HEK293 (cell line): ENCODE measurements around the gene WDR35.

Experiments used
- CTCF ChIA-PET: fragments of 350-600 bp; formaldehyde crosslinking; extraction: SDS; loops from one replicate; lab custom pipeline; 2021; ENCODE audit warnings: antibody characterized with exemption; lab: Yijun Ruan, JAX
- POLR2A ChIA-PET: fragments of 300-600 bp; formaldehyde crosslinking; extraction: SDS; loops from one replicate; lab custom pipeline; 2020; ENCODE audit warnings: antibody characterized with exemption, inconsistent platforms; lab: Yijun Ruan, JAX
- H3K27ac ChIP-seq: fragments of 200-500 bp; sonication (Bioruptor generic); 2 replicates; pipeline ENCODE4 v1.5.1; 2014; ENCODE audit warnings: low read depth, low read length, control low read depth, inconsistent platforms; ENCODE audit errors: extremely low read depth
- H3K36me3 ChIP-seq, 2 experiments: fragments of 200-500 bp in 1 of 2; sonication (Bioruptor generic) in 1 of 2; 1 replicate in 1 of 2; 2 replicates in 1 of 2; pipeline ENCODE4 v1.5.1; 2014 to 2017; ENCODE audit warnings: inconsistent platforms in 2 of 2, low read length in 2 of 2; ENCODE audit not compliant: control insufficient read depth in 2 of 2, insufficient read depth in 1 of 2
- H3K4me1 ChIP-seq: fragments of 200-500 bp; sonication (Bioruptor generic); 2 replicates; pipeline ENCODE4 v1.5.1; 2014; ENCODE audit warnings: mild to moderate bottlenecking, low read length, inconsistent platforms; ENCODE audit not compliant: control insufficient read depth, insufficient read depth
- H3K4me3 ChIP-seq: 2 replicates; pipeline ENCODE4 v1.5.1; 2011; ENCODE audit warnings: low read depth, mild to moderate bottlenecking, control low read depth, low read length, moderate library complexity
- H3K9me3 ChIP-seq: fragments of 200-500 bp; sonication (Bioruptor generic); 2 replicates; pipeline ENCODE4 v1.5.1; 2014; ENCODE audit warnings: low read depth, low read length, inconsistent platforms; ENCODE audit not compliant: control insufficient read depth, insufficient read depth
- BCL11A ChIP-seq: fragments of 450-650 bp; formaldehyde crosslinking; IDR thresholded peaks from 2 replicates; pipeline ENCODE4 v1.5.1; 2016; ENCODE audit warnings: low read depth, missing biosample characterization, missing genetic modification characterization
- BCL11B ChIP-seq: fragments of 450-650 bp; formaldehyde crosslinking; IDR thresholded peaks from 2 replicates; pipeline ENCODE4 v1.5.1; 2016; ENCODE audit warnings: low read depth, missing biosample characterization, missing genetic modification characterization
- CTCF ChIP-seq: fragments of 450-650 bp; formaldehyde crosslinking; IDR thresholded peaks from 2 replicates; pipeline ENCODE4 v1.5.1; 2016; ENCODE audit warnings: missing biosample characterization, missing genetic modification characterization
- RBAK ChIP-seq: fragments of 450-650 bp; formaldehyde crosslinking; IDR thresholded peaks from 2 replicates; pipeline ENCODE4 v1.5.1; 2016; ENCODE audit warnings: missing biosample characterization, missing genetic modification characterization
- ZBTB17 ChIP-seq: fragments of 450-650 bp; formaldehyde crosslinking; IDR thresholded peaks from 2 replicates; pipeline ENCODE4 v1.5.1; 2016; ENCODE audit warnings: missing biosample characterization, missing genetic modification characterization
- ZBTB21 ChIP-seq: fragments of 450-650 bp; formaldehyde crosslinking; IDR thresholded peaks from 2 replicates; pipeline ENCODE4 v1.5.1; 2017; ENCODE audit warnings: missing biosample characterization, missing genetic modification characterization
- ZFP37 ChIP-seq: fragments of 450-650 bp; formaldehyde crosslinking; IDR thresholded peaks from 2 replicates; pipeline ENCODE4 v1.5.1; 2016; ENCODE audit warnings: missing biosample characterization, missing genetic modification characterization
- ZNF184 ChIP-seq: fragments of 450-650 bp; IDR thresholded peaks from 2 replicates; pipeline ENCODE4 v1.5.1; 2018; ENCODE audit warnings: missing biosample characterization, mild to moderate bottlenecking, missing genetic modification characterization
- ZNF280D ChIP-seq: fragments of 450-650 bp; formaldehyde crosslinking; IDR thresholded peaks from 2 replicates; pipeline ENCODE4 v1.5.1; 2016; ENCODE audit warnings: missing biosample characterization, missing genetic modification characterization
- ZNF324 ChIP-seq: fragments of 450-650 bp; formaldehyde crosslinking; IDR thresholded peaks from 2 replicates; pipeline ENCODE4 v1.5.1; 2016; ENCODE audit warnings: missing biosample characterization, missing genetic modification characterization
- ZNF362 ChIP-seq: fragments of 450-650 bp; formaldehyde crosslinking; IDR thresholded peaks from 2 replicates; pipeline ENCODE4 v1.5.1; 2016; ENCODE audit warnings: missing biosample characterization, missing genetic modification characterization
- ZNF416 ChIP-seq: fragments of 450-650 bp; formaldehyde crosslinking; IDR thresholded peaks from 2 replicates; pipeline ENCODE4 v1.5.1; 2016; ENCODE audit warnings: missing biosample characterization, missing genetic modification characterization
- ZNF561 ChIP-seq: fragments of 450-650 bp; IDR thresholded peaks from 2 replicates; pipeline ENCODE4 v1.5.1; 2018; ENCODE audit warnings: missing biosample characterization, missing genetic modification characterization, borderline replicate concordance
- ZNF629 ChIP-seq: fragments of 450-650 bp; formaldehyde crosslinking; IDR thresholded peaks from 2 replicates; pipeline ENCODE4 v1.5.1; 2017; ENCODE audit warnings: missing biosample characterization, missing genetic modification characterization
- ZNF645 ChIP-seq: fragments of 450-650 bp; formaldehyde crosslinking; IDR thresholded peaks from 2 replicates; pipeline ENCODE4; 2016; ENCODE audit warnings: missing biosample characterization, missing genetic modification characterization
- ZNF654 ChIP-seq: fragments of 450-650 bp; formaldehyde crosslinking; IDR thresholded peaks from 2 replicates; pipeline ENCODE4 v1.5.1; 2016; ENCODE audit warnings: low read depth, missing biosample characterization, missing genetic modification characterization
- ZNF660 ChIP-seq: fragments of 450-650 bp; IDR thresholded peaks from 2 replicates; pipeline ENCODE4 v1.5.1; 2018; ENCODE audit warnings: missing biosample characterization, mild to moderate bottlenecking, missing genetic modification characterization
- ZNF677 ChIP-seq: fragments of 450-650 bp; IDR thresholded peaks from 2 replicates; pipeline ENCODE4 v1.5.0; 2018; ENCODE audit warnings: missing biosample characterization, mild to moderate bottlenecking, missing genetic modification characterization, moderate library complexity
- ZNF747 ChIP-seq: fragments of 450-650 bp; formaldehyde crosslinking; IDR thresholded peaks from 2 replicates; pipeline ENCODE4 v1.5.1; 2016; ENCODE audit warnings: missing biosample characterization, missing genetic modification characterization

The WDR35 gene

GRCh38 chr2:19971691-19972090 lies 18.2 kb downstream of the WDR35 start:
- H3K27ac ChIP-seq, result no peak overlapping the region
- ChIA-PET POLR2A (no interaction called here), CTCF (no interaction called here)
- no peak overlapping the region for H3K4me3 ChIP-seq
- peaks cover 8 to 38% of the 10 kb centered on the region in 2 experiments for H3K36me3 ChIP-seq
- no peak for TF ChIP-seq ZNF677
- no peaks in the 10 kb centered on the region for H3K4me1 ChIP-seq
- H3K9me3 ChIP-seq, result no peaks in the 10 kb centered on the region

GRCh38 chr2:19963386-19963785 lies 26.5 kb downstream of the WDR35 start:
- Histone ChIP-seq H3K4me1 (no peaks in the 10 kb centered on the region), H3K4me3 (no peak overlapping the region), H3K27ac (no peak overlapping the region), H3K9me3 (no peaks in the 10 kb centered on the region)
- no peak for TF ChIP-seq ZNF660 (tag by site-specific recombination)
- TF ChIP-seq BCL11B (tag by site-specific recombination), result no peak
- TF ChIP-seq RBAK, result no peak
- TF ChIP-seq ZNF324, result no peak
- TF ChIP-seq ZNF184, result no peak
- TF ChIP-seq ZNF416, result no peak
- TF ChIP-seq ZNF629 (tag by site-specific recombination), result no peak
- TF ChIP-seq ZFP37 (tag by site-specific recombination), result no peak
- TF ChIP-seq ZNF747 (tag by site-specific recombination), result no peak
- TF ChIP-seq ZNF645 (tag by site-specific recombination), result no peak
- no peak for TF ChIP-seq ZNF561 (tag by site-specific recombination)
- no peak for TF ChIP-seq BCL11A (tag by site-specific recombination)
- no peak for TF ChIP-seq ZNF280D (tag by site-specific recombination)
- TF ChIP-seq, all 188 proteins: peak for 0
- CTCF ChIA-PET, result interaction anchor here (1.9 kb wide), 1 partner anchor 52 kb away, joined by 10 read pairs; no protein-coding TSS in a partner anchor
- H3K36me3 ChIP-seq, result peaks cover 0 to 20% of the 10 kb centered on the region in 2 experiments; a peak in 2 of 3 replicates
- POLR2A ChIA-PET, result interaction anchor here (0.7 kb wide), 1 partner anchor 64 kb away, joined by 3 read pairs; no protein-coding TSS in a partner anchor

- H3K9me3 ChIP-seq, result no peaks in the 10 kb centered on the region
- no peak for TF ChIP-seq ZBTB17 (tag by site-specific recombination)
- peak; percentile 75; the same call in 1 of the 2 replicates for TF ChIP-seq ZNF362 (tag by site-specific recombination)
- TF ChIP-seq ZNF660 (tag by site-specific recombination), result 0 out of 2 replicates have a peak, but pooled peaks have one; percentile 47
- TF ChIP-seq ZNF654 (tag by site-specific recombination), result peak; percentile 62
- no peak for TF ChIP-seq ZBTB21
- peak; percentile 75 for TF ChIP-seq CTCF (tag by site-specific recombination)
- no peak overlapping the region for H3K27ac ChIP-seq
- ChIA-PET CTCF (interaction anchor here (0.6 to 2.6 kb wide), 26 partner anchors 9 to 726 kb away, joined by 3 to 29 read pairs (median 4); partner anchors contain the start of genes MATN3 and SDC1), POLR2A (no interaction called here)
- H3K36me3 ChIP-seq, result peaks cover 0 to 3% of the 10 kb centered on the region in 2 experiments; a peak in 1 of 3 replicates
- no peaks in the 10 kb centered on the region for H3K4me1 ChIP-seq
- H3K4me3 ChIP-seq, result no peak overlapping the region
Measured at GRCh38 chr2:19955544-19956422, 34.1 kb downstream of the WDR35 start.
